GM21576 (cell line): ENCODE results near the gene PGAP6.
"Not testable (repeated sequence)": the region's sequence is repeated elsewhere in the genome, so short reads cannot be mapped to it uniquely, and the experiment has no call there.

Experiments
- ATAC-seq: cut with Tn5 transposase; IDR thresholded peaks from one replicate; pipeline ENCODE4 v1.9.1; 2021; ENCODE audit warnings: mild to moderate bottlenecking, moderate library complexity; ENCODE audit not compliant: unreplicated experiment

The PGAP6 gene

DNA sequence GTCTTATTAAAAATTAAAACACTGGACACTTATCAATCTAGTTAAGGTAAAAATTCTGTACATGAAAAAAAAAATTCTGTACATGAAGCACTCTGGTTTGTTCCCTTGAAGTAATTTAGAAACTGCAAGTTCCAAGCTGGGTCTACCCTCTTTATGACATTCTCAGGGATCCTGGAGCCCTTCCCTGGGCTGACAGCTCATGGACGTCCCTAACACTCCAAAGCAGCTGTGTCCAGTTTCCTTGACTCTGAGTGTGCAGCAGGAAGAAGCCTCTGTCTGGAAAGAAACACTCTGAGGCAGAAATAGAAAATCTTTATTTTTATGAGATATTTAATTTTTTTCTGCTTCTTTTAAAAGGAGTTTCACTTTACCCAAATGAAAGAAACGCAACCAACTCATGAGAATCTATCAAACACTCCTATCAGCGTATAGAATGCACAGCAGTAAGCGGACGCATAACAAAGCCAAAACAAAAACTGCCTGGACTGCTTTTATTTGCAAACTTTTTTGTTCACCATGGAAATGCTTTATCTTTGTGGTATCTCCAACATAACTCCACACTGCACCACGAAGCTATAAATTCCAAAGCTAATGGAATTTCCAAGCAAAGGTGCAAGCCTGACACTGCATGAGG, 50.5 kb downstream of the PGAP6 start:
- not testable (repeated sequence) for ATAC-seq

DNA sequence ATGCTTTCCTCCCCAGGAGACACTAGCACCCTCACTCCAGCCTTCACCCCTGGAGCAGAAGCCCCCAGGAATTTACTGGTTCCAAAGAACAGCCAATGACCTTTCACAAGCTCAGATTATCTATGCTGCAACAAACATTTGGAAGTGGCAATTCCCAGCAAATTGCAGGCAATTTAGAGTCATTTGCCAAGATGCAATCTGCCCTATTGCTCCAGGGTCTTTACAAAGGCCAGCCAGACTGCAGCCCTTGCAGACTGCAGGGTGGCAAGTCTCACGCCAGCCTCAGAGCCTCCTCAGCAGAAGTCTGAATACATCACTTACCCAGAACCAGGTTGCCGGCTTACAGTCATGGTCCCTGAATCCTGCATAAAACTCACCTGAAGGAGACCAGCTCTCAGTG, 51.0 kb downstream of the PGAP6 start:
- no peak for ATAC-seq

DNA sequence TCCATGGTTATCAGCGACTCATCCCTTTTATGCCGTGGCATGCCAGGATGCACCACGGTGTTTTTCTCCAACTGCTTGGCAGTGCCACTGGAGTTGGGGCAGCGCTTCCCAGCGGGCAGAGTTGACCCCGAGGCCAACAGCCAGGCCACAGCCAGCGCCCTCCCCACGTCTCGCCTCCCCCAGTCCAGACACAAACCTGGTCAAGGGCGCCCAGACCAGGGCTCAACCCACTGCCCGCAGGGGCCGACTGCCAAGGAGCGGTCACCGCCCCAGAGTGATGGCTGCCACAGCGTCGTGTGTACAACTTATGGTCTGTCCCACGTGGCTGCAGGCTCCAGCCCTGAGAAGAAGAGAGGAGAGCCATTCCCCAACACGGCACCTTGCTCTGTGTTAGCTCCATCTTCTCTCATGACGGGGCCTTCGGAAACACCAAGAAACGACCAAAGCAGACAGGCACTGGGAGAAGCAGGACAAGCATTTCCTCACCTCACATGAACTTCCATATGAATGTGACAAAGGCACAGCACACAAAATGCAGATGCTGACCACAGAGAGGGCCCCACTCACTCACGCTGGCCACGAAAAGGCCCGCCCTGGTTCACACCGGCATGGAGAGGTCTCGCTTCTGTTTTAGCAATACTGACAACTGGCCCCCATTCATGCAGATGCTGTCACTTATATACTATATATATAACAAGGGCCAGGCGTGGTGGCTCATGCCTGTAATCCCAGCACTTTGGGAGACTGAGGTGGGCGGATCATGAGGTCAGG, 56.2 kb downstream of the PGAP6 start:
- ATAC-seq: no peak

DNA sequence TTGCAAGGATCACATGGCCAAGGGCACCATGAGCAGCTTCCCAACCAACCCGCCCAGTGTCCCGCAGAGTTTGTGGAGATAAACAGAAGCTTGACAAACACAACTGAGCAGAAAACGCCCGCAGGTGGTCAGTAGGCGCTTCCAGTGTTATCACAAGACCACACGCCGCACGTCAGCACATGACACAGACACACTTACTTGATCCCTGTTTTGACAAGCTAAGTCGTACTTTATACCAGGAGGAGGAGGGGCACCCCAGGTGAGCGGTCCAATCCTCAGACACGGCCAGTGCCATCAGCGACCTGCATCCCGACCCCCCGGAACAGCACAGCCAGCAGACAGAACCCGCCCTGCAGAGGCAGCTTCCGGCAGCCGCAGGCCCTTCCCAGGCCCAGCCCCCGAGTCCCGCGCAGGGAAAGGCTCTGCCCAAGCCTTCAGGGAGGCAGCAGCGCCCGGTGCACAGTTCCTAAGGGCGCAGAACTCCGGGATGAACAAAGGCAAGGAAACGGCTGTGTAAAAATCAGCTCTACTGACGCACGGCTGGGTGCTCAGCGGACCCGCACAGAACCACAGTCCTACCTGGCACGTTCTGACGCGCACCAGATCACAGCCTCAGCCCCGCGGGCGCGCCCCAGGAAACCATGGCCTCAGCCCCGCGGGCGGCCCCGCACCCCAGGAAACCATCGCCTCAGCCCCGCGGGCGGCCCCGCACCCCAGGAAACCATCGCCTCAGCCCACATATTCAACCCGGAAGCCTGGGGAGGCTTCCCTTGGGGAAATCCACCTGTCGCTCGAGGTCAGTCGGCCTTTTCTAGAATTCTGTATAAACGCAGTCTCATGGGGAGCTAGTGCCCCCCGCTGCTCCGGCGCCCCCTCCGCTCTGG, 57.1 kb downstream of the PGAP6 start:
- ATAC-seq: no peak

DNA sequence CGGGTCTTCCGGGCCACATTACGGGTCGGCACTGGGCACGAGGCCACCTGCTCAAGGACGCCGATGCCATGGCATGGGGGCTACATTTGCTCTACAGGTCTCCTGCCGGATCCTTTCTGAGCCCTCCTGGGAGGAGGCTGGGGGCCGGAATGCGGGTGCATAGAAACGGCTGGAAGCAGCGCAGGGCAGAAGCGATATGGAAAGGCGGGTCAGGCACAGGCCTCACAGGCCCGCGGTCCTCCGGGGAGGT, 57.7 kb downstream of the PGAP6 start:
- no peak for ATAC-seq

DNA sequence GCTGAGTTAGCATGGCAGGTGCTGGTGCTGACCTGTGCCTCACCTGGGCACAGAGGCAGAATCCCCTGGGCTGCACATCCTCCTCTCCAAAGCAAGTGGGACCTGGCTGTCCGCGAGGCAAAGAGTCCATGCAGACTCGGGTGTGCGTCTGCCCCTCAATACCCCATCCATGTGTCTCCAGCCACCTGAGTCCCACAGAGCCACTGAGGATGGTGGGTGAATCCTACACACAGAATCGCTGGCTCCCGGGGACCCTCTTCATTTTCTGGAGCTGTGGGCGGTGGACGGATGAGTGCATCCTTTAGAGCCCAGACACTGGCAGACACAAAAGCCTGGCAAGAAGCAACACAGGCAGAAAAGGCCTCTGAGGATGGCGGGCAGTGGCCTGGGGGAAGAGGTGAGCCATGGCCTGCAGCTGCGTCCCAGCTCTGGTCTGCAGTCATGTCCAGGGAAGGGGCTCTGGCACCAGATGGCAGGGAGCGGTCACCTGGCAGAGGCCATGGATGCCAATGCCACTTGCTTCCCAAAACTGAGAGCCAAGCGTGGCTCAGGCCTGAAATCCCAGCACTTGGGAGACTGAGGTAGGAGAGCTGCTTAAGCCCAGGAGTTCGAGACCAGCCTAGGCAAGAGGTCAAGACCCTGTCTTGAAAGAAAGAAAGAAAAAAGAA, 59.2 kb downstream of the PGAP6 start:
- ATAC-seq: no peak

DNA sequence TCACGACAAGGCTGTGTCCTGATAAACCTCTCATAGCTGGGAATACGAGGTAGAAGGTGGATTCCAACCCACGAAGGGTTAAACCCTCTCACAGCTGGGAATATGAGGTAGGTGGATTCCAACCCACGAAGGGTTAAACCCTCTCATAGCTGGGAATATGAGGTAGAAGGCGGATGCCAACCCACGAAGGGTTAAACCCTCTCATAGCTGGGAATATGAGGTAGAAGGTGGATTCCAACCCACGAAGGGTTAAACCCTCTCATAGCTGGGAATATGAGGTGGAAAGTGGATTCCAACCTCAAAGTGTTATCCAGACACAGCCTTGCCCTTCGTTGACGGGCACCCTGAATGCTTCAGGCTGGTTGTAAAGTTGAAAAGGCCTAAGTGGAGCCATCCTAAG, 60.2 kb downstream of the PGAP6 start:
- ATAC-seq: no peak
